DOHH2 (cell line): Measurements from ENCODE around the gene RIT2.

Experiments used
- H3F3A ChIP-seq: fragments of 200-600 bp; sonication (generic), shearing (Covaris generic); 2 replicates; pipeline ENCODE4 v1.6.0; 2016; ENCODE audit warnings: antibody characterized with exemption, mild to moderate bottlenecking; ENCODE audit not compliant: control insufficient read depth, insufficient read depth
- H3K27ac ChIP-seq: fragments of 200-600 bp; sonication (generic); 2 replicates; pipeline ENCODE4 v1.5.1; 2014; ENCODE audit warnings: low read depth, mild to moderate bottlenecking, low read length, moderate library complexity
- H3K27me3 ChIP-seq: fragments of 200-600 bp; sonication (generic); 2 replicates; pipeline ENCODE4 v1.6.1; 2014; ENCODE audit warnings: mild to moderate bottlenecking, low read length, mixed read lengths; ENCODE audit not compliant: control insufficient read depth
- H3K36me3 ChIP-seq: fragments of 200-600 bp; sonication (generic); 2 replicates; pipeline ENCODE4 v1.6.1; 2014; ENCODE audit warnings: mild to moderate bottlenecking, low read length, moderate library complexity, mixed read lengths; ENCODE audit not compliant: control insufficient read depth
- H3K4me1 ChIP-seq: fragments of 200-600 bp; sonication (generic); 2 replicates; pipeline ENCODE4 v1.6.1; 2014; ENCODE audit warnings: mild to moderate bottlenecking, low read length, mixed read lengths; ENCODE audit not compliant: control insufficient read depth
- H3K4me2 ChIP-seq: fragments of 200-600 bp; sonication (generic); 2 replicates; pipeline ENCODE4 v1.6.0; 2014; ENCODE audit warnings: mild to moderate bottlenecking, low read length, moderate library complexity
- H3K4me3 ChIP-seq: fragments of 200-600 bp; sonication (generic); 2 replicates; pipeline ENCODE4 v1.5.1; 2014; ENCODE audit warnings: mild to moderate bottlenecking, low read length, mixed read lengths
- H3K79me2 ChIP-seq: fragments of 200-600 bp; sonication (generic); 2 replicates; pipeline ENCODE4 v1.6.1; 2014; ENCODE audit warnings: mild to moderate bottlenecking, low read length, mixed read lengths; ENCODE audit not compliant: control insufficient read depth
- H3K9me2 ChIP-seq: fragments of 200-600 bp; sonication (generic); replicated peaks from 2 replicates; pipeline ENCODE4 v1.6.1; 2014; ENCODE audit warnings: mild to moderate bottlenecking, low read length, mixed read lengths; ENCODE audit not compliant: control insufficient read depth
- H3K9me3 ChIP-seq: fragments of 200-600 bp; sonication (generic); 2 replicates; pipeline ENCODE4 v1.6.1; 2014; ENCODE audit warnings: antibody characterized with exemption, low read length, mixed read lengths; ENCODE audit not compliant: control insufficient read depth, insufficient read depth
- H4K20me1 ChIP-seq: fragments of 200-600 bp; sonication (generic); 2 replicates; pipeline ENCODE4 v1.6.0; 2014; ENCODE audit warnings: low read depth, mild to moderate bottlenecking, antibody characterized with exemption, low read length, moderate library complexity; ENCODE audit not compliant: control insufficient read depth, insufficient read depth
- CTCF ChIP-seq: fragments of 200-600 bp; sonication (generic); IDR thresholded peaks from one replicate; pipeline ENCODE4 v1.5.1; 2014; ENCODE audit warnings: antibody characterized with exemption, mild to moderate bottlenecking, low read depth, low read length; ENCODE audit not compliant: poor library complexity, severe bottlenecking
- EZH2phosphoT487 ChIP-seq: fragments of 200-600 bp; sonication (generic); IDR thresholded peaks from 2 replicates; pipeline ENCODE4 v1.6.1; 2017; ENCODE audit warnings: borderline replicate concordance, mild to moderate bottlenecking, antibody characterized with exemption, low read length, moderate library complexity, mixed read lengths

The RIT2 gene

GRCh38 chr18:42828881-42829280, 286.6 kb downstream of the RIT2 start:
- Histone ChIP-seq H3K9me2 (no peaks in the 10 kb centered on the region), H3F3A (no peaks in the 10 kb centered on the region), H3K27ac (no peak overlapping the region), H4K20me1 (no peaks in the 10 kb centered on the region), H3K4me1 (no peaks in the 10 kb centered on the region), H3K36me3 (no peaks in the 10 kb centered on the region), H3K79me2 (no peaks in the 10 kb centered on the region), H3K9me3 (no peaks in the 10 kb centered on the region), H3K4me2 (no peak overlapping the region), H3K27me3 (no peaks in the 10 kb centered on the region), H3K4me3 (no peak overlapping the region)
- no peak for TF ChIP-seq CTCF
- TF ChIP-seq EZH2phosphoT487, result no peak

- no peak for TF ChIP-seq EZH2phosphoT487
- no peak for TF ChIP-seq CTCF
- Histone ChIP-seq H3K27ac (no peak overlapping the region), H3K4me3 (no peak overlapping the region), H3K4me1 (no peaks in the 10 kb centered on the region), H3K4me2 (no peak overlapping the region), H3K9me3 (no peaks in the 10 kb centered on the region), H3K9me2 (no peaks in the 10 kb centered on the region), H3K36me3 (no peaks in the 10 kb centered on the region), H4K20me1 (no peaks in the 10 kb centered on the region), H3K79me2 (no peaks in the 10 kb centered on the region), H3F3A (no peaks in the 10 kb centered on the region), H3K27me3 (no peaks in the 10 kb centered on the region)
These were observed 291.3 kb downstream of the RIT2 start for GRCh38 chr18:42824178-42824577.

GRCh38 chr18:42822711-42823110, 292.8 kb downstream of the RIT2 start:
- Histone ChIP-seq H3K27ac (no peak overlapping the region), H3K4me1 (no peaks in the 10 kb centered on the region), H3K9me3 (no peaks in the 10 kb centered on the region), H3K4me2 (no peak overlapping the region), H3K36me3 (no peaks in the 10 kb centered on the region), H3K79me2 (no peaks in the 10 kb centered on the region), H3K9me2 (no peaks in the 10 kb centered on the region), H4K20me1 (no peaks in the 10 kb centered on the region), H3F3A (no peaks in the 10 kb centered on the region), H3K4me3 (no peak overlapping the region), H3K27me3 (no peaks in the 10 kb centered on the region)
- TF ChIP-seq CTCF (no peak), EZH2phosphoT487 (no peak)

GRCh38 chr18:42821492-42821891, 294.0 kb downstream of the RIT2 start:
- no peaks in the 10 kb centered on the region for H3K4me1 ChIP-seq
- TF ChIP-seq CTCF (no peak), EZH2phosphoT487 (no peak)
- H3K36me3 ChIP-seq, result no peaks in the 10 kb centered on the region
- no peaks in the 10 kb centered on the region for H3F3A ChIP-seq
- H4K20me1 ChIP-seq, result no peaks in the 10 kb centered on the region
- no peak overlapping the region for H3K27ac ChIP-seq
- H3K4me2 ChIP-seq, result no peak overlapping the region
- H3K4me3 ChIP-seq, result no peak overlapping the region
- H3K27me3 ChIP-seq, result no peaks in the 10 kb centered on the region
- H3K9me3 ChIP-seq, result no peaks in the 10 kb centered on the region
- H3K9me2 ChIP-seq, result no peaks in the 10 kb centered on the region
- H3K79me2 ChIP-seq, result no peaks in the 10 kb centered on the region
